ENCODE data around the gene CKS1B. TPM values are rescaled to one million over a fixed set of nuclear protein-coding genes. Genes with fewer than 3 reads are reported as not detected.

Gene CKS1B
- total RNA-seq, 2 experiments from 2014 or later, result 204 to 230 TPM

DNA sequence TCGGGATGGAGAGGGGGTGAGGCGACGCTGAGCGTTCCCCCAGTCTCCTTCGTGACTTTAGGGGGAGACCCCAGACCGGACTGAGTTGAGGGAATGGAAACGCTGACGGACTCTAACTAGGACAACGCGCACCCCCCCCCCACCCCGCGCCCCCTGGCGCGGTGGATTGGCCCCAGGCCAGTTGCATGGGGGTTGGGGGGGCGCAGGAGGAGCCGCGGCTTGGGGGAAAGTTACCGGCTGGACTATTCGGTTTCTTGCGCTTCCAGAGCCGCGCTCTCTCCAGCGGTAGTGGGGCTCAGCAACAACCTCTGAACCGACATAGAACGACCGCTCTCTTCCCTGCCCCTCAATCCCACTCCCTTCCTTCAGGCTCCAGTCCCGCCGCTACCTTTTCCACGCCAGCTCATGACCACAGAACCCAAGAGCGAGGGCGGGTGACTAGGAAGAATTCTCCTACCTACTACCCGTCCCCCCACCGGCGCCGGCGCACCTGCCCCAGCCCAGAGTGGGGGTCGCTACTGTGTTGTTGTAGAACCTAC is 28.8 kb downstream of the CKS1B start:
- ChIA-PET CTCF (ENCODE audit: unreplicated experiment) (no interaction called here), POLR2A (interaction anchor here (0.5 to 2.0 kb wide), 3 partner anchors 13 to 571 kb away, joined by 3 to 10 read pairs (median 4); no protein-coding TSS in a partner anchor)
- no peaks in the 10 kb centered on the region for H3K9me2 ChIP-seq (ENCODE audit: insufficient read depth, low read length)
- peaks cover 67% of the 10 kb centered on the region for H3K4me1 ChIP-seq (ENCODE audit: insufficient read depth, low read length, poor library complexity, severe bottlenecking)
- peaks cover 10% of the 10 kb centered on the region; the same call in 1 of the 2 replicates for H3K79me2 ChIP-seq (ENCODE audit: insufficient read depth, low read depth, low read length)
- BruUV-seq (replicated peaks), result no TSS peak
- peak; percentile 43 for DNase-seq (ENCODE audit: low spot score)
- H3K4me2 ChIP-seq (ENCODE audit: low read length), result peak overlapping the region; percentile 93
- no peaks in the 10 kb centered on the region for H3K36me3 ChIP-seq (ENCODE audit: insufficient read depth, low read length)
- intact Hi-C loops (cut with micrococcal nuclease; ENCODE audit: unreplicated experiment), result loop anchor here (5.0 kb wide), 1 partner anchor 141 kb away; no protein-coding TSS in a partner anchor
- H3K9me3 ChIP-seq (ENCODE audit: low read length), result no peaks in the 10 kb centered on the region
- H3K4me3 ChIP-seq (ENCODE audit: low read depth, low read length, poor library complexity, severe bottlenecking), result peak overlapping the region; percentile 87
- H4K20me1 ChIP-seq (ENCODE audit: insufficient read depth, low read length), result no peaks in the 10 kb centered on the region
- peak overlapping the region; percentile 77 for H3K27ac ChIP-seq (ENCODE audit: low read depth, low read length, poor library complexity, severe bottlenecking)
- no peak for TF ChIP-seq EZH2phosphoT487 (IDR thresholded peaks at IDR 0.05; ENCODE audit: borderline replicate concordance, low read depth, low read length)
- TF ChIP-seq, protein P1, sequence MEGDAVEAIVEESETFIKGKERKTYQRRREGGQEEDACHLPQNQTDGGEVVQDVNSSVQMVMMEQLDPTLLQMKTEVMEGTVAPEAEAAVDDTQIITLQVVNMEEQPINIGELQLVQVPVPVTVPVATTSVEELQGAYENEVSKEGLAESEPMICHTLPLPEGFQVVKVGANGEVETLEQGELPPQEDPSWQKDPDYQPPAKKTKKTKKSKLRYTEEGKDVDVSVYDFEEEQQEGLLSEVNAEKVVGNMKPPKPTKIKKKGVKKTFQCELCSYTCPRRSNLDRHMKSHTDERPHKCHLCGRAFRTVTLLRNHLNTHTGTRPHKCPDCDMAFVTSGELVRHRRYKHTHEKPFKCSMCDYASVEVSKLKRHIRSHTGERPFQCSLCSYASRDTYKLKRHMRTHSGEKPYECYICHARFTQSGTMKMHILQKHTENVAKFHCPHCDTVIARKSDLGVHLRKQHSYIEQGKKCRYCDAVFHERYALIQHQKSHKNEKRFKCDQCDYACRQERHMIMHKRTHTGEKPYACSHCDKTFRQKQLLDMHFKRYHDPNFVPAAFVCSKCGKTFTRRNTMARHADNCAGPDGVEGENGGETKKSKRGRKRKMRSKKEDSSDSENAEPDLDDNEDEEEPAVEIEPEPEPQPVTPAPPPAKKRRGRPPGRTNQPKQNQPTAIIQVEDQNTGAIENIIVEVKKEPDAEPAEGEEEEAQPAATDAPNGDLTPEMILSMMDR (conservative IDR thresholded peaks at IDR 0.05; ENCODE audit: low read length), result peak; percentile 33; the same call in 1 of the 2 replicates
- H2AFZ ChIP-seq (ENCODE audit: low read length), result peak overlapping the region; percentile 23; the same call in 1 of the 2 replicates

DNA sequence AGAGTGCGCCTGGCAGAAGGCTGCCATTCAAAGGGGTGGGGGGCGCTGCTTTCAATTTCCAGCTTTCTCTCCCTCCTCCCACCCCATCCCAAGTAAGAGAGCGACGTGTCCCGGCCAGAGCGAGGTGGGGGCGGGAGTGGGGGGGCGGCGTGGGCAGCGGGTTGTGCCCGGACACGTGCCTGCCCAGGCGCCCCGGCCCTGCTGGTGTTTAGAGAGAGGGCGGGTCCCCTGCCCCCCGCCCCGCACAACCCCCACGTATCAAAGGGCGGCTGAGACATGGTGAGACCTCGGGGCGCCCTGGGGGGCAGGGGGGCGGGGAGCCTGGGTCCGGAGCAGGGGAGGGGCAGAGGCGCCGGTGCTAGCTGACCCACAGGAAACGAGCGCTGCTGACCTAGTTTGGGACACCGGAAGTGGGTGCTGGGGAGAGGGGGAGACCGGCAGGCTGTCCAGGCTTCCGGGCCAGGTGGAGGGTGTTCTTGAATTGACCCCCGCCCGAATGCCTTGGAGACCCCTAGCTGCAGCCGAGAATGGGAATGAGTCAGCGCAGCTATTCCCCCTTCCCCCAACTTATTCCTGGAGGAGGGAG is 29.4 kb downstream of the CKS1B start:
- TF ChIP-seq, protein P1 (conservative IDR thresholded peaks at IDR 0.05; ENCODE audit: low read length), result 0 out of 2 replicates have a peak, but pooled peaks have one; percentile 17
- TF ChIP-seq EZH2phosphoT487 (IDR thresholded peaks at IDR 0.05; ENCODE audit: borderline replicate concordance, low read depth, low read length), result no peak
- DNase-seq (ENCODE audit: low spot score), result peak; percentile 48
- H2AFZ ChIP-seq (ENCODE audit: low read length), result peak overlapping the region; percentile 23; the same call in 1 of the 2 replicates
- no peaks in the 10 kb centered on the region for H3K9me3 ChIP-seq (ENCODE audit: low read length)
- H3K36me3 ChIP-seq (ENCODE audit: insufficient read depth, low read length), result no peaks in the 10 kb centered on the region
- peaks cover 10% of the 10 kb centered on the region; the same call in 1 of the 2 replicates for H3K79me2 ChIP-seq (ENCODE audit: insufficient read depth, low read depth, low read length)
- CTCF ChIA-PET (ENCODE audit: unreplicated experiment), result no interaction called here
- no peaks in the 10 kb centered on the region for H3K9me2 ChIP-seq (ENCODE audit: insufficient read depth, low read length)
- POLR2A ChIA-PET, result interaction anchor here (0.7 to 2.0 kb wide), 3 partner anchors 13 to 148 kb away, joined by 3 to 10 read pairs (median 4); partner anchors contain the start of gene FLAD1
- no TSS peak for BruUV-seq (replicated peaks)
- H3K27ac ChIP-seq (ENCODE audit: low read depth, low read length, poor library complexity, severe bottlenecking), result peak overlapping the region; percentile 77
- intact Hi-C loops (cut with micrococcal nuclease; ENCODE audit: unreplicated experiment), result loop anchor here (5.0 kb wide), 1 partner anchor 142 kb away; no protein-coding TSS in a partner anchor
- peaks cover 68% of the 10 kb centered on the region for H3K4me1 ChIP-seq (ENCODE audit: insufficient read depth, low read length, poor library complexity, severe bottlenecking)
- no peaks in the 10 kb centered on the region for H4K20me1 ChIP-seq (ENCODE audit: insufficient read depth, low read length)
- peak overlapping the region; percentile 87 for H3K4me3 ChIP-seq (ENCODE audit: low read depth, low read length, poor library complexity, severe bottlenecking)
- peak overlapping the region; percentile 93 for H3K4me2 ChIP-seq (ENCODE audit: low read length)

Data from OCI-LY7 (cell line).